IMR-90 (cell line): ENCODE measurements around the gene FBXL16. TPM values are rescaled to one million over a fixed set of nuclear protein-coding genes. Genes with fewer than 3 reads are reported as not detected.

Experiments used
- ATAC-seq: fragments of 200-7000 bp; cut with Tn5 transposase; 2 replicates; pipeline ENCODE4 v1.9.1; 2020; ENCODE audit warnings: low read depth, mild to moderate bottlenecking, moderate library complexity
- BruUV-seq: library from RNA; stranded (reverse); fragments of 400-500 nt; replicated peaks from 2 replicates; lab custom pipeline; 2021; lab: Mats Ljungman, UMichigan
- CTCF ChIA-PET: fragments of 300-600 bp; formaldehyde crosslinking; extraction: SDS; loops from one replicate; lab custom pipeline; 2021; ENCODE audit warnings: antibody characterized with exemption; lab: Yijun Ruan, JAX
- POLR2A ChIA-PET: fragments of 300-600 bp; sonication (Branson Sonifier 250); formaldehyde crosslinking; loops from one replicate; lab custom pipeline; 2022; ENCODE audit warnings: antibody characterized with exemption; ENCODE audit not compliant: unreplicated experiment; lab: Charles Lee
- DNase-seq: peaks from one replicate; pipeline ENCODE4 v3.0.0; 2013
- H2AFZ ChIP-seq: replicated peaks from 2 replicates; pipeline ENCODE3; 2013; ENCODE audit warnings: low read length, mild to moderate bottlenecking; ENCODE audit not compliant: poor library complexity
- H2AK5ac ChIP-seq: 2 replicates; pipeline ENCODE4 v1.6.1; 2013; ENCODE audit warnings: low read depth, low read length, inconsistent platforms
- H2AK9ac ChIP-seq: replicated peaks from 2 replicates; pipeline ENCODE3; 2013; ENCODE audit warnings: mild to moderate bottlenecking, low read depth, low read length, moderate library complexity; ENCODE audit not compliant: poor library complexity
- H2BK120ac ChIP-seq: 2 replicates; pipeline ENCODE4 v1.6.1; 2013; ENCODE audit warnings: low read depth, low read length, inconsistent platforms
- H2BK15ac ChIP-seq: 3 replicates; pipeline ENCODE4 v1.6.1; 2013; ENCODE audit warnings: low read depth, low read length, inconsistent platforms
- H2BK20ac ChIP-seq: 2 replicates; pipeline ENCODE4 v1.6.1; 2013; ENCODE audit warnings: low read depth, mild to moderate bottlenecking, inconsistent platforms, low read length, moderate library complexity
- H2BK5ac ChIP-seq: 2 replicates; pipeline ENCODE4 v1.6.1; 2013; ENCODE audit warnings: mild to moderate bottlenecking, low read depth, low read length, inconsistent platforms; ENCODE audit not compliant: poor library complexity, severe bottlenecking
- H3K14ac ChIP-seq: replicated peaks from 2 replicates; pipeline ENCODE4 v1.6.1; 2013; ENCODE audit warnings: low read depth, low read length, inconsistent platforms
- H3K18ac ChIP-seq: 2 replicates; pipeline ENCODE4 v1.6.1; 2013; ENCODE audit warnings: low read depth, low read length, control low read depth
- H3K23ac ChIP-seq: 2 replicates; pipeline ENCODE4 v1.6.1; 2013; ENCODE audit warnings: low read depth, low read length, inconsistent platforms
- H3K27ac ChIP-seq: 2 replicates; pipeline ENCODE4 v1.5.1; 2013; ENCODE audit warnings: mild to moderate bottlenecking, control low read depth, low read length; ENCODE audit not compliant: insufficient read depth
- H3K27me3 ChIP-seq: 2 replicates; pipeline ENCODE4 v1.6.1; 2013; ENCODE audit warnings: low read length; ENCODE audit not compliant: control insufficient read depth, insufficient read depth
- H3K36me3 ChIP-seq: 2 replicates; pipeline ENCODE4 v1.6.1; 2013; ENCODE audit warnings: low read length, mixed read lengths; ENCODE audit not compliant: control insufficient read depth, insufficient read depth
- H3K4ac ChIP-seq: 2 replicates; pipeline ENCODE4 v1.6.1; 2013; ENCODE audit warnings: low read depth, low read length, inconsistent platforms
- H3K4me1 ChIP-seq: 2 replicates; pipeline ENCODE4 v1.6.1; 2013; ENCODE audit warnings: low read length, mixed read lengths; ENCODE audit not compliant: control insufficient read depth, insufficient read depth
- H3K4me2 ChIP-seq: 2 replicates; pipeline ENCODE4 v1.6.1; 2013; ENCODE audit warnings: low read depth, mild to moderate bottlenecking, control low read depth, low read length, moderate library complexity
- H3K4me3 ChIP-seq: 2 replicates; pipeline ENCODE4 v1.5.1; 2013; ENCODE audit warnings: low read depth, mild to moderate bottlenecking, control low read depth, low read length, moderate library complexity; ENCODE audit not compliant: insufficient read depth
- H3K56ac ChIP-seq: 2 replicates; pipeline ENCODE4 v1.6.1; 2013; ENCODE audit warnings: low read length, inconsistent platforms; ENCODE audit not compliant: insufficient read depth; ENCODE audit errors: extremely low read depth
- H3K79me1 ChIP-seq, 2 experiments: 2 replicates each; pipeline ENCODE4 v1.6.1; 2013; ENCODE audit warnings: low read length in 2 of 2, inconsistent platforms in 1 of 2, low read depth in 1 of 2
- H3K9ac ChIP-seq: 2 replicates; pipeline ENCODE4 v1.6.1; 2013; ENCODE audit warnings: low read depth, low read length, control low read depth
- H3K9me1 ChIP-seq: 2 replicates; pipeline ENCODE4 v1.6.1; 2013; ENCODE audit warnings: low read length, inconsistent platforms; ENCODE audit not compliant: insufficient read depth
- H3K9me3 ChIP-seq: 2 replicates; pipeline ENCODE4 v1.6.1; 2013; ENCODE audit warnings: low read length; ENCODE audit not compliant: control insufficient read depth, insufficient read depth
- H4K20me1 ChIP-seq: 2 replicates; pipeline ENCODE4 v1.6.1; 2013; ENCODE audit warnings: low read length, inconsistent platforms; ENCODE audit not compliant: insufficient read depth
- H4K5ac ChIP-seq: 2 replicates; pipeline ENCODE4 v1.6.1; 2013; ENCODE audit warnings: mild to moderate bottlenecking, low read depth, low read length, control low read depth
- H4K8ac ChIP-seq, 2 experiments: 2 replicates each; pipeline ENCODE4 v1.6.1; 2013; ENCODE audit warnings: low read depth in 2 of 2, low read length in 2 of 2, control low read depth in 1 of 2, inconsistent platforms in 1 of 2
- H4K91ac ChIP-seq: 2 replicates; pipeline ENCODE4 v1.6.1; 2013; ENCODE audit warnings: low read depth, low read length, inconsistent platforms; ENCODE audit not compliant: insufficient read depth
- CHD1 ChIP-seq: IDR thresholded peaks from 2 replicates; pipeline ENCODE4 v1.6.1; 2012; ENCODE audit warnings: low read depth, low read length, improper control_type of control experiment
- FOS ChIP-seq: fragments of 150-350 bp; IDR thresholded peaks from 2 replicates; pipeline ENCODE4 v1.6.1; 2016; ENCODE audit warnings: low read depth, low read length
- MAZ ChIP-seq: IDR thresholded peaks from 2 replicates; pipeline ENCODE4 v1.6.1; 2012; ENCODE audit warnings: low read depth, mild to moderate bottlenecking, low read length, improper control_type of control experiment, moderate library complexity, borderline replicate concordance
- POLR2A ChIP-seq: IDR thresholded peaks from 2 replicates; pipeline ENCODE4 v1.6.1; 2012; ENCODE audit warnings: mild to moderate bottlenecking, low read depth, low read length
- RCOR1 ChIP-seq: IDR thresholded peaks from 2 replicates; pipeline ENCODE4 v1.6.1; 2012; ENCODE audit warnings: mild to moderate bottlenecking, low read length, improper control_type of control experiment; ENCODE audit not compliant: insufficient replicate concordance
- SMC3 ChIP-seq: fragments of 150-350 bp; IDR thresholded peaks from 2 replicates; pipeline ENCODE4 v1.6.1; 2016; ENCODE audit warnings: low read depth, mild to moderate bottlenecking, antibody characterized with exemption, low read length, moderate library complexity
- WGBS, 2 experiments: methylation state at CpG; one replicate each; pipeline versions ENCODE4 v1.1.5 to v1.1.7; 2013; ENCODE audit warnings: missing lambda C conversion rate in 2 of 2; ENCODE audit not compliant: insufficient read length in 1 of 2; ENCODE audit errors: extremely low coverage in 2 of 2; 5-methylcytosine and 5-hydroxymethylcytosine counted together
- dilution Hi-C: fragments of 300-500 bp; cut with HindIII; formaldehyde crosslinking; loops from one replicate; pipeline ENCODE4 v1.14.3; 2018; ENCODE audit warnings: low sequenced_read_pairs; ENCODE audit not compliant: unreplicated experiment
- in situ Hi-C: fragments of 300-500 bp; cut with MboI; formaldehyde crosslinking; loops from 3 replicates; pipeline ENCODE4 v1.14.3; 2019; ENCODE audit warnings: low sequenced_read_pairs, inconsistent platforms, mixed read lengths
- intact Hi-C: fragments of 100-400 bp; cut with micrococcal nuclease; formaldehyde crosslinking; loops from 2 replicates; pipeline ENCODE4 v1.10.0; 2022
- polyA plus RNA-seq, 3 experiments: library from polyadenylated mRNA; depleted of rRNA; stranded (reverse); fragments of >200 nt; gene quantifications; 2 replicates each; pipeline ENCODE4 v1.2.3, GENCODE V29; 2012; ENCODE audit warnings: low replicate concordance in 1 of 3
- total RNA-seq: library from RNA; depleted of rRNA; stranded (reverse); fragments of >200 nt; gene quantifications from 2 replicates; pipeline ENCODE4 v1.2.3, GENCODE V29; 2012
- TF ChIP-seq, protein P1 (sequence below): conservative IDR thresholded peaks from 2 replicates; pipeline ENCODE4 v1.5.1; 2012; ENCODE audit warnings: mild to moderate bottlenecking, low read depth, low read length, improper control_type of control experiment
- TF ChIP-seq, protein P2 (sequence below): fragments of 150-350 bp; IDR thresholded peaks from 2 replicates; pipeline ENCODE4 v1.6.1; 2017; ENCODE audit warnings: mild to moderate bottlenecking, antibody characterized with exemption, low read length, low read depth

FBXL16 gene
- total and polyA plus RNA-seq, 2 of the 4 experiments (the other 2 are of a cell fraction) = 0.18 to 2.2 TPM

DNA sequence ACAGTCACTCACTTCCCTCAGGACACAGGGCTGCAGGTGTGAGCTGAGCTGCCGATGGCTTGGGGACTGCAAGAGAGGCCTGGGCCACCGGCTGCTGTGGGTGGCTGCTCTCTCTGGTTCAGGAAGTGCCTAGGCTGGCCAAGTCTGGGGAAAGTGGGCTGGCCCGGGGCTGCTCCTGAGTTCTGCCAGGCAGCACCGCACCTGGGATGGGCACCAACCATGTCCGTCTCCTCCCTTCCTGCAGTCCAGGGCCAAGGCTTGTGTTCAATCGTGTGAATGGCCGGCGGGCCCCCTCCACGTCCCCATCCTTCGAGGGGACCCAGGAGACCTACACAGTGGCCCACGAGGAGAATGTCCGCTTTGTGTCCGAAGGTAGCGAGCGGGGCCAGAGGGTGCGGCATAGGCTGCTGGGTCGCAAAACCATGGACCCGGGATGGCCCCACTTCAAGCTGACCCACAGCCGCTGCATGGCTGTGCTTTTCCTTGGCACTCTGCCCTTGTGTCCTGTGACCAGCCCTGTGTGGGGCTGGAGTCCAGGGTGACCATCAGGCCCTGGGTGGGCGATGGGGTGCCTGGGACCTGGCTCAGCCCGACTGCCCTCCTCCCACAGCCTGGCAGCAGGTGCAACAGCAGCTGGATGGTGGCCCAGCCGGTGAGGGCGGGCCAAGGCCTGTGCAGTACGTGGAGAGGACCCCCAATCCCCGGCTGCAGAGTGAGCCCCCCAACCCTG lies 58.3 kb downstream of the FBXL16 start:
- H2BK5ac ChIP-seq = no peak overlapping the region
- H3K23ac ChIP-seq = no peak overlapping the region
- no peak overlapping the region for H3K4me3 ChIP-seq
- TF ChIP-seq RCOR1 (no peak), FOS (no peak), SMC3 (no peak), POLR2A (no peak), CHD1 (no peak), MAZ (no peak)
- TF ChIP-seq, protein P1, sequence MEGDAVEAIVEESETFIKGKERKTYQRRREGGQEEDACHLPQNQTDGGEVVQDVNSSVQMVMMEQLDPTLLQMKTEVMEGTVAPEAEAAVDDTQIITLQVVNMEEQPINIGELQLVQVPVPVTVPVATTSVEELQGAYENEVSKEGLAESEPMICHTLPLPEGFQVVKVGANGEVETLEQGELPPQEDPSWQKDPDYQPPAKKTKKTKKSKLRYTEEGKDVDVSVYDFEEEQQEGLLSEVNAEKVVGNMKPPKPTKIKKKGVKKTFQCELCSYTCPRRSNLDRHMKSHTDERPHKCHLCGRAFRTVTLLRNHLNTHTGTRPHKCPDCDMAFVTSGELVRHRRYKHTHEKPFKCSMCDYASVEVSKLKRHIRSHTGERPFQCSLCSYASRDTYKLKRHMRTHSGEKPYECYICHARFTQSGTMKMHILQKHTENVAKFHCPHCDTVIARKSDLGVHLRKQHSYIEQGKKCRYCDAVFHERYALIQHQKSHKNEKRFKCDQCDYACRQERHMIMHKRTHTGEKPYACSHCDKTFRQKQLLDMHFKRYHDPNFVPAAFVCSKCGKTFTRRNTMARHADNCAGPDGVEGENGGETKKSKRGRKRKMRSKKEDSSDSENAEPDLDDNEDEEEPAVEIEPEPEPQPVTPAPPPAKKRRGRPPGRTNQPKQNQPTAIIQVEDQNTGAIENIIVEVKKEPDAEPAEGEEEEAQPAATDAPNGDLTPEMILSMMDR = no peak
- TF ChIP-seq, protein P2, sequence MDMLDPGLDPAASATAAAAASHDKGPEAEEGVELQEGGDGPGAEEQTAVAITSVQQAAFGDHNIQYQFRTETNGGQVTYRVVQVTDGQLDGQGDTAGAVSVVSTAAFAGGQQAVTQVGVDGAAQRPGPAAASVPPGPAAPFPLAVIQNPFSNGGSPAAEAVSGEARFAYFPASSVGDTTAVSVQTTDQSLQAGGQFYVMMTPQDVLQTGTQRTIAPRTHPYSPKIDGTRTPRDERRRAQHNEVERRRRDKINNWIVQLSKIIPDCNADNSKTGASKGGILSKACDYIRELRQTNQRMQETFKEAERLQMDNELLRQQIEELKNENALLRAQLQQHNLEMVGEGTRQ = no peak
- H2AFZ ChIP-seq = no peak overlapping the region
- dilution Hi-C loops = no loop called here
- H2BK20ac ChIP-seq = no peak overlapping the region
- H3K36me3 ChIP-seq = 0 out of 2 replicates have a peak, but pooled peaks cover 1% of the 10 kb centered on the region
- no peak overlapping the region for H4K91ac ChIP-seq
- no peak overlapping the region for H2BK120ac ChIP-seq
- H3K9me1 ChIP-seq = peaks cover 15% of the 10 kb centered on the region
- ChIA-PET CTCF (interaction anchor here (0.8 kb wide), 1 partner anchor 13 kb away, joined by 3 read pairs; no protein-coding TSS in a partner anchor), POLR2A (no interaction called here)
- H3K27ac ChIP-seq = no peak overlapping the region
- no peak for DNase-seq
- no peak overlapping the region for H3K4me2 ChIP-seq
- no peak overlapping the region for H3K9ac ChIP-seq
- peaks cover 13 to 54% of the 10 kb centered on the region in 2 experiments; a peak in 3 of 4 replicates for H3K79me1 ChIP-seq
- H3K4ac ChIP-seq = no peak overlapping the region
- H2BK15ac ChIP-seq = no peak overlapping the region
- in situ Hi-C loops = loop anchor here (10.0 kb wide), 1 partner anchor 253 kb away; the partner anchor contains the start of gene NME4
- intact Hi-C loops = no loop called here
- no peak overlapping the region for H2AK5ac ChIP-seq
- H3K56ac ChIP-seq = no peak overlapping the region
- WGBS, 2 experiments = 93% methylated on average over 17 of the region's 25 CpGs; no CpG with 5 or more reads in 1 of the 2 experiments
- H4K20me1 ChIP-seq = no peaks in the 10 kb centered on the region; the same call in 1 of the 2 replicates
- H3K9me3 ChIP-seq = no peaks in the 10 kb centered on the region
- H3K4me1 ChIP-seq = peaks cover 21% of the 10 kb centered on the region
- no peak overlapping the region for H3K18ac ChIP-seq
- H4K5ac ChIP-seq = no peak overlapping the region
- ATAC-seq = no peak
- no TSS peak for BruUV-seq
- no peak overlapping the region for H4K8ac ChIP-seq
- no peak overlapping the region for H3K14ac ChIP-seq
- peak overlapping the region; percentile 50 for H2AK9ac ChIP-seq
- H3K27me3 ChIP-seq = no peaks in the 10 kb centered on the region
